ENCODE measurements around the gene TOM1L2. TPM values are rescaled to one million over a fixed set of nuclear protein-coding genes. Genes with fewer than 3 reads are reported as not detected.

TOM1L2 gene
- total RNA-seq, 4 donors from 2014 or later = 17.5 to 44.6 (median 27.1) TPM

DNA sequence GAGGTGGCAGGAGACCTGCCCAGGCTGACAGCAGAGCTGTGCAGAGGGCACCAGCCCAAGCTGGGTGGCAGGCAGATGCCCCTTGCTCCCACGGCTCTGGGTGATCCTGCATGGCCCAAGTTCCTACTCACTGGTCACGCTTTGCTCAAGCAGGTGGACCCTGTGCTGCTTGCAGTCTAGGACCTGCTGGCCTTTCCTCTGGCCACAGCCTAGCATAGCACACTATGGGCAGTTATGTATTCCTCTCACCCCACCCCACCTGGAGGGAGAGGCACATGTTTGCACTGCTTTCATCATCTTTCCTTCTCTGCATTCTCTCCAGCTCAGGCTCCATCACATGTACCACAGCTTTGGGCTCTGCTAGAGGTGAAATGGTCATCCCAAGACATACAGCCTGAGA lies 115.8 kb downstream of the TOM1L2 start:
- TF ChIP-seq, protein P1, sequence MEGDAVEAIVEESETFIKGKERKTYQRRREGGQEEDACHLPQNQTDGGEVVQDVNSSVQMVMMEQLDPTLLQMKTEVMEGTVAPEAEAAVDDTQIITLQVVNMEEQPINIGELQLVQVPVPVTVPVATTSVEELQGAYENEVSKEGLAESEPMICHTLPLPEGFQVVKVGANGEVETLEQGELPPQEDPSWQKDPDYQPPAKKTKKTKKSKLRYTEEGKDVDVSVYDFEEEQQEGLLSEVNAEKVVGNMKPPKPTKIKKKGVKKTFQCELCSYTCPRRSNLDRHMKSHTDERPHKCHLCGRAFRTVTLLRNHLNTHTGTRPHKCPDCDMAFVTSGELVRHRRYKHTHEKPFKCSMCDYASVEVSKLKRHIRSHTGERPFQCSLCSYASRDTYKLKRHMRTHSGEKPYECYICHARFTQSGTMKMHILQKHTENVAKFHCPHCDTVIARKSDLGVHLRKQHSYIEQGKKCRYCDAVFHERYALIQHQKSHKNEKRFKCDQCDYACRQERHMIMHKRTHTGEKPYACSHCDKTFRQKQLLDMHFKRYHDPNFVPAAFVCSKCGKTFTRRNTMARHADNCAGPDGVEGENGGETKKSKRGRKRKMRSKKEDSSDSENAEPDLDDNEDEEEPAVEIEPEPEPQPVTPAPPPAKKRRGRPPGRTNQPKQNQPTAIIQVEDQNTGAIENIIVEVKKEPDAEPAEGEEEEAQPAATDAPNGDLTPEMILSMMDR (IDR thresholded peaks at IDR 0.05; ENCODE audit: low read depth) = no peak

DNA sequence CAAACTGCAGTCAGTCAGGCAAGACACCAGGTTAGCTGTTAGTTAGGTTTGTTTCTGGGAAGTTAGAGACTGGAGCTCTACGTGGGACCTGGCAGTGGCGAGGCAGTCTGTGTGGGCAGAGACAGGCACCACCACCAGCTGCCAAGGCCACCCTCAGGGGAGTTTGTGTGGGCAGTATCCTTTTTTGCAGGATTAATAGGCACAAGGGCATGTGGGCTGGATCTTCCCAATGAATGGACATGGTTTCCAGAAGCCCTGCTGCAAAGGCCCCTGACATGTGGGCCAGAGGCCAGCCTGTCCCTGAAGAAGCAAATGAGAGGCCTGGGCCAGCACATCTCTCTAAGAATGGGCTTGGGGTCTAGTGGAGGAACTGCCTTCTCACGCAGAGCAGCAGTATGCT lies 116.2 kb downstream of the TOM1L2 start:
- TF ChIP-seq, protein P1 (IDR thresholded peaks at IDR 0.05; ENCODE audit: low read depth) = no peak

DNA sequence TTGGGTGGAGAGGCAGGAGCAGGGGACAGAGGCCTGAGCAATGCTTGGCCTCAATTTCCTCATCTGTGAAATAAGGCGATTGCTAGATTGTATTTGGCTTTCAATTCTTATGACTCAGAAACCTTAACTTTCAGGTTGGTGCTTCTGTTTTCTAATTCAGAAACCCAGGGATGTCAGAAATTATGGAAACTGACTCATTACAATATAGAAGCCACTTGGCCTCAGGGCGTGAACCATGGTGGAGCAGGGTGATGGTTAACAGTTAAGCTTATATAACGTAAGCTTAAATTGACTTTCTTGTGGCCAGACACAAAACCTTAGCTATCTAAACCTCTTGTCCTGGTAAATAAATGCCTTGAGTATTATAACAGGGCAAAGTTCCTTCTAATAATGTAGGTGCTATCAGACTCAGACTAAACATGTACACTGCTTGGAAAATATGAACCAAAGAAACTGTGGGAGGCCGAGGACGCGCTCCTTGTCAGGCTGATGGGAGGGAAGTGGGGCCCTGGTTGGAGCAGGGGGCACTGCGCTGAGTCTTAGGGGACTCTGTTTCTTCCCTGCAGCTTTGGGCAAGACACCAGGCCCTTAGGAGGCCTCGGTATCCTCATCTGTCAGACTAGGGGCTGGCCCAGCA lies 118.3 kb downstream of the TOM1L2 start:
- TF ChIP-seq, protein P1 (IDR thresholded peaks at IDR 0.05; ENCODE audit: low read depth) = no peak

DNA sequence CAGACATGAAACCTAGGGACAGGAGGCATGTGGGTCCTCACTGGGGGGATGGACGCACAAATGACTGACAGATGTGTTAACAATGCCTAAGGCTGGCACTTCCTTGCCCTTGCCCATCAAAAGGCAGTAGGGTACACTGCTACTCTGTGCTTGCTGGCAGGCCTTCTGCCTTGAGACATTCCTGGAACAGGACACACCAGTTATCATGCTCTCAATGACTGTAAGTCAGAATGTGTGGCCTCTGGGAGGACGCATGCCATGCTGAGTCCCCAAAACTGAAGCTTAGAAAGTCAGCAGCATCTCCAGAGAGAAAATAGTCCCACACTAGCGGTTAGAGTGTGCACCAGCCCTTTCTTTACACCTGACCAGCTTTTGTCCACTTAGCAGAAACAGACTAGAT lies 119.3 kb downstream of the TOM1L2 start:
- TF ChIP-seq, protein P1 (IDR thresholded peaks at IDR 0.05; ENCODE audit: low read depth) = no peak

DNA sequence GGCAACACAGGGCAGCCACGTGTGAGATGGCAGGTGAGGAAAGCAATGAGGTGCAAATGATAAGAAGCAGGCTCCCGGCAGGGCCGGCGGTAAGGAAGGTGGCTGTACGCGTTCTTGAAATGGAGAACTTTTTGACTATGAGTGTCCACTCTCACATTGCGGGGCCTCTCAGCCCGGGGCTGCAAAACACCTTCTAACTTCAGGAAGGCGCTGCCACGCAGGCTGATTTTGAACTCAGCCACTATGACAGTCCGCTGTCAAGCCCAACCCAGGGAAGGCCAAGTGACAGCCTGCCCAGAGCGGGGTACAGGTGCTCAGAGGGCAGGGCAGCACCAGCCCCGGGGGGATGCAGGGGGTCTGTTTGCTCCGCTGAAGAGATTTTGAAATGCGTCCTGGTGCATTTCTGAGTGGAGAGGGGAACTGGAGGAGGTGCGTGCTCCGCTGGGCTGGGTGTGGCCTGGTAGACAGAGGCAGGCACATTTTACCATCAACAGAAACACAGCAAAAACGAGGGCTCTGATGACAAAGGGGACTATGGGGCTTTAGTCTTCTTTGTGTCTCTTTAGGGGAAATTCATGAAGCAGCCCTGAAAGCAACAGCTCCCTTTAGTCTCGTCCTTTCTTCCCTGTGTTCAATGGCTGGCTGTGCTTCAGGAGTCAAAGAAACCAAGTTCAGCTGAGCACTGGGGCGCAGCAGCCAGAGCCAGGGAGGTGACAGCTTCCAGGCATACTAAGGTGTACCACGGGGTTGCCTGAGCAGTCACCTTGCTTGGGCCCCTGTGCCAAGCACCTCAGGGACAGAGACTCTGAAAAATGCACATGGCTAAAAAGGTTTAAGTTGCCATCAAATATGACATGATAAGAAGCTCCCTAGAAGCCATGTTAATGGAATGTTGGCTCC lies 120.8 kb downstream of the TOM1L2 start:
- TF ChIP-seq, protein P1 (IDR thresholded peaks at IDR 0.05; ENCODE audit: low read depth) = no peak

DNA sequence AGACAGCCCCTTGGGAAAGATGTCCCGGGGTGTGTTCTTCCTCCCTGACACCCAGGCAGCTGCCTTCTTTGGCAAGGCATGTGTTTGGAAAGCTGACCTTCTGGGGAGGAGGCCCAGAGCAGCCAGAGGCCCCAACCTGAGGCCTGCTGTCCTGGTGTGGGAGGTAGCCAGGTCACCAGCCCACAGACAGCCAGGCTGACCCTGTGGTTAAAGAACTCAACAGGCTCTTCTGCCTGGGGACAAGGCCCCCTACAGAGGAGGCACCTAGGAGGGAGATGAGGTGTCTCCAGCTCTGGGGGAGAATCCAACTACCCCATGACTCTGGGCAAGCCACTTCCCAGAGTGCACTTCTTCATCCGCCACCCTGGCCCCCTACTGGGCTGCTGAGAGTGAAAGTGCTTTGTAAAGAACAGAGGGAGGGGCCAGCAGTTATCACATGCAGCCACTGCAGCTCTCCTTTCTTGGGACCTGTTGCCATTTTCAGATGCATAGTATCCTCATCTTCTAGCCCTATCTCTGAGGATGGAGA lies 122.3 kb downstream of the TOM1L2 start:
- TF ChIP-seq, protein P1 (IDR thresholded peaks at IDR 0.05; ENCODE audit: low read depth) = no peak

Data from subcutaneous adipose tissue (tissue), 4 donors.